GM20431 (cell line): ENCODE measurements around the gene DRD5.
"Not testable (repeated sequence)": the region's sequence is repeated elsewhere in the genome, so short reads cannot be mapped to it uniquely, and the experiment has no call there.

Experiments used
- in situ Hi-C: fragments of 300-500 bp; cut with MseI, MboI; formaldehyde crosslinking; loops from one replicate; pipeline ENCODE4 v1.15.0; 2020; ENCODE audit warnings: low sequenced_read_pairs; ENCODE audit not compliant: unreplicated experiment

DRD5 gene

GRCh38 chr4:9781343-9782135, at the start of gene DRD5:
Gene DRD5 (plus strand): TSS chr4:9781634. CDS start chr4:9782030, 396 bp downstream.
- in situ Hi-C loops = no loop called here

- in situ Hi-C loops = not testable (repeated sequence)
These were observed 49.2 kb upstream of the DRD5 start for GRCh38 chr4:9732256-9732655.

GRCh38 chr4:9735515-9735914, 45.9 kb upstream of the DRD5 start:
- in situ Hi-C loops = no loop called here

GRCh38 chr4:9737280-9737679, 44.2 kb upstream of the DRD5 start:
- in situ Hi-C loops = not testable (repeated sequence)

GRCh38 chr4:9743789-9744188, 37.6 kb upstream of the DRD5 start:
- in situ Hi-C loops = not testable (repeated sequence)

- in situ Hi-C loops = no loop called here
These were observed 35.7 kb upstream of the DRD5 start for GRCh38 chr4:9745782-9746181.

- in situ Hi-C loops = loop anchor here (5.0 kb wide), 1 partner anchor 259 kb away; no protein-coding TSS in a partner anchor
These were observed 22.7 kb upstream of the DRD5 start for GRCh38 chr4:9758641-9759317.

- in situ Hi-C loops = no loop called here
These were observed 18.5 kb upstream of the DRD5 start for GRCh38 chr4:9762823-9763475.

GRCh38 chr4:9764155-9764696, 17.2 kb upstream of the DRD5 start:
- in situ Hi-C loops = no loop called here

GRCh38 chr4:9765091-9765490, 16.3 kb upstream of the DRD5 start:
- in situ Hi-C loops = no loop called here

GRCh38 chr4:9769321-9769720, 12.1 kb upstream of the DRD5 start:
- in situ Hi-C loops = no loop called here

- in situ Hi-C loops = no loop called here
These were observed 10.4 kb upstream of the DRD5 start for GRCh38 chr4:9771034-9771433.

GRCh38 chr4:9773471-9773870, 8.0 kb upstream of the DRD5 start:
- in situ Hi-C loops = no loop called here

GRCh38 chr4:9782136-9782436, 652 bp downstream of the DRD5 start:
- in situ Hi-C loops = no loop called here

GRCh38 chr4:9785891-9786290, 4.5 kb downstream of the DRD5 start:
- in situ Hi-C loops = not testable (repeated sequence)

GRCh38 chr4:9792381-9792780, 10.9 kb downstream of the DRD5 start:
- in situ Hi-C loops = no loop called here

- in situ Hi-C loops = not testable (repeated sequence)
These were observed 15.2 kb downstream of the DRD5 start for GRCh38 chr4:9796641-9797040.

- in situ Hi-C loops = no loop called here
These were observed 19.4 kb downstream of the DRD5 start for GRCh38 chr4:9800848-9801247.

GRCh38 chr4:9804918-9805317, 23.5 kb downstream of the DRD5 start:
- in situ Hi-C loops = no loop called here

- in situ Hi-C loops = no loop called here
These were observed 26.6 kb downstream of the DRD5 start for GRCh38 chr4:9808077-9808476.

GRCh38 chr4:9811806-9812205, 30.4 kb downstream of the DRD5 start:
- in situ Hi-C loops = no loop called here
